ENCODE results near the gene SEZ6L. TPM values are rescaled to one million over a fixed set of nuclear protein-coding genes. Genes with fewer than 3 reads are reported as not detected.

Gene SEZ6L
- total RNA-seq, 2 experiments from 2014 or later = 0.05 TPM; not detected in 1

DNA sequence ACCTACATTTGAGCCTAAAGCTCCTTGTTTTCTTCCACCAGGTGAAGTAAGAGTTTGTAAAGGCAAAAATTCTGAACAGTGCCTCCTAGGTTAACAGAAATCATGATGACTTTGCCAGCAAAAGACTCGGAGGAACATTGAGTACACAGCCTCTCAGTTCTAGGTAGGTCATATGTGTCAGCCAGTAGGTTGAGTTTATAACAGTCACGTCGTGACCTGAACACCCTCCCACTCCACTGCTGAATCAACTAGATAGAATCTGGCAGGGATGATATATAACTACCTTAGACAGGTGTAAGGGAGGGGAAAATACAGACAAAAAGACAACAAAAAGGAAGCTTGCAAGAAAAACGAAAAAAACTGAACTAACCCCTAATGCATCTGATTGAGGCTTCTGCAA is 247.0 kb downstream of the SEZ6L start:
- intact Hi-C loops (cut with DNase I, micrococcal nuclease) = no loop called here
- Histone ChIP-seq H3K4me3 (ENCODE audit: low read length) (no peak overlapping the region), H3K27me3 (ENCODE audit: control insufficient read depth in 1 of 2, insufficient read depth in 2 of 2, low read length in 2 of 2) (peaks cover 0 to 9% of the 10 kb centered on the region in 2 experiments), H3K27ac (ENCODE audit: low read depth in 1 of 2, low read length in 2 of 2) (no peak overlapping the region), H3K9me3 (ENCODE audit: control insufficient read depth in 1 of 2, insufficient read depth in 1 of 2, low read length in 2 of 2) (no peaks in the 10 kb centered on the region), H3K36me3 (ENCODE audit: insufficient read depth, low read length) (no peaks in the 10 kb centered on the region), H3K4me1 (ENCODE audit: insufficient read depth, low read length) (no peaks in the 10 kb centered on the region)
- ATAC-seq (ENCODE audit: poor library complexity) = no peak
- H3K4me3 Mint-ChIP-seq = no peak overlapping the region
- no peak for DNase-seq
- no peaks in the 10 kb centered on the region for H3K36me3 Mint-ChIP-seq (ENCODE audit: low read depth)
- H3K27ac Mint-ChIP-seq = no peak overlapping the region
- H3K4me1 Mint-ChIP-seq (ENCODE audit: low read depth) = no peaks in the 10 kb centered on the region
- CTCF ChIA-PET = no interaction called here
- no peaks in the 10 kb centered on the region for H3K9me3 Mint-ChIP-seq
- peaks cover 22% of the 10 kb centered on the region for H3K27me3 Mint-ChIP-seq
- TF ChIP-seq, protein P1, sequence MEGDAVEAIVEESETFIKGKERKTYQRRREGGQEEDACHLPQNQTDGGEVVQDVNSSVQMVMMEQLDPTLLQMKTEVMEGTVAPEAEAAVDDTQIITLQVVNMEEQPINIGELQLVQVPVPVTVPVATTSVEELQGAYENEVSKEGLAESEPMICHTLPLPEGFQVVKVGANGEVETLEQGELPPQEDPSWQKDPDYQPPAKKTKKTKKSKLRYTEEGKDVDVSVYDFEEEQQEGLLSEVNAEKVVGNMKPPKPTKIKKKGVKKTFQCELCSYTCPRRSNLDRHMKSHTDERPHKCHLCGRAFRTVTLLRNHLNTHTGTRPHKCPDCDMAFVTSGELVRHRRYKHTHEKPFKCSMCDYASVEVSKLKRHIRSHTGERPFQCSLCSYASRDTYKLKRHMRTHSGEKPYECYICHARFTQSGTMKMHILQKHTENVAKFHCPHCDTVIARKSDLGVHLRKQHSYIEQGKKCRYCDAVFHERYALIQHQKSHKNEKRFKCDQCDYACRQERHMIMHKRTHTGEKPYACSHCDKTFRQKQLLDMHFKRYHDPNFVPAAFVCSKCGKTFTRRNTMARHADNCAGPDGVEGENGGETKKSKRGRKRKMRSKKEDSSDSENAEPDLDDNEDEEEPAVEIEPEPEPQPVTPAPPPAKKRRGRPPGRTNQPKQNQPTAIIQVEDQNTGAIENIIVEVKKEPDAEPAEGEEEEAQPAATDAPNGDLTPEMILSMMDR (IDR thresholded peaks at IDR 0.05) = no peak
- POLR2A ChIA-PET = no interaction called here

DNA sequence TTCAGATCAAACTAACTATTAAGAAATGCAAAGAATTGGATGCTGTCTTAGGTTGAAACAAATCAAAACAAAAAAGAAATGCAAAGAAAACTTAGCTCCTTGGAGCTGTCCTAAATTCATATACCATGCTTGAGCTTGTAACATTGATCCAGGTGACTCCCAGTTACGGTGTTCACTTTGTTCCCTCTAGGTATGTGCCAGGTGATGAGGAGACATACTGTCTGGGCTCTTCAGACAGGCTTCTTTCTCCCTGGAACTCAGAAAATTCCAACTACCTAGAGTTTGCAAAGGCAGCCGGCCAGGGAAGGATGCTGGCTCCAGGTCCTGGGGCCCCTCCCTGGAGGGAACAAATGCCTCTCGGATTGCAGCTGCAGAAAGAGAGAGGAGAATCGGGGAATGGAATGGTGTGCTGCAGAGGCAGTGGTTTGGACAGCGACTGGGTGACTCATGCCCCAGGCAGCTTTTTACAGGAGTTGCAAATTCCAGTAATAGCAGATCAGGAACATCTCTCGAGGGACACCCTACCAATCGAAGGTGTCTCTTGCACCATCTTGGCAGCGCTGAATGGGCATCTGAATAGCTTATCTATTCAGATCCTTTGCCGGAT is 247.5 kb downstream of the SEZ6L start:
- H3K27ac Mint-ChIP-seq = no peak overlapping the region
- Histone ChIP-seq H3K4me1 (ENCODE audit: insufficient read depth, low read length) (no peaks in the 10 kb centered on the region), H3K36me3 (ENCODE audit: insufficient read depth, low read length) (no peaks in the 10 kb centered on the region), H3K27ac (ENCODE audit: low read depth in 1 of 2, low read length in 2 of 2) (no peak overlapping the region), H3K4me3 (ENCODE audit: low read length) (no peak overlapping the region), H3K27me3 (ENCODE audit: control insufficient read depth in 1 of 2, insufficient read depth in 2 of 2, low read length in 2 of 2) (peaks cover 0 to 9% of the 10 kb centered on the region in 2 experiments), H3K9me3 (ENCODE audit: control insufficient read depth in 1 of 2, insufficient read depth in 1 of 2, low read length in 2 of 2) (no peaks in the 10 kb centered on the region)
- DNase-seq = no peak
- H3K36me3 Mint-ChIP-seq (ENCODE audit: low read depth) = no peaks in the 10 kb centered on the region
- no peaks in the 10 kb centered on the region for H3K9me3 Mint-ChIP-seq
- ChIA-PET CTCF (no interaction called here), POLR2A (no interaction called here)
- no peak for ATAC-seq (ENCODE audit: poor library complexity)
- no peak overlapping the region for H3K4me3 Mint-ChIP-seq
- intact Hi-C loops (cut with DNase I, micrococcal nuclease) = no loop called here
- TF ChIP-seq, protein P1 (IDR thresholded peaks at IDR 0.05) = no peak
- no peaks in the 10 kb centered on the region for H3K4me1 Mint-ChIP-seq (ENCODE audit: low read depth)
- peaks cover 22% of the 10 kb centered on the region for H3K27me3 Mint-ChIP-seq

DNA sequence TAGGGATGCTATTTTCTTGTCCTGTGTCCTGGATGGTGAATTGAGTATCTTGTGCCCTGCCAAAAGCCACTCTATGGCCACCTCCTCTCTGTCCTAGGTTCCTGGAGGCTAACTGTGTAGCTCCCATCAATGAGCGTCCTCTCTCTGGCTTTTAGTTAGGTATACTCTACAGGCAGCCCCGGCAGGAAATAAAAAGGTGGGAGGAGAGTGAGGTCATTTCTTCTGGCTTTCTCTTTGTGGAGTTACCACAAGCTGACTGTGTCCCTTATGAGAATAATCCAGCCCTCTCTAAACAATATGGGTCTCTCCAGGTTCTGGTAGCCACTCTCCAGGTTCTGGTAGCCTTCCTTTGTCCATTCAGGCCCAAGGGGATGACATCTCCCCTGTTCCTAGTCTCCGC is 248.1 kb downstream of the SEZ6L start:
- Histone ChIP-seq H3K27ac (ENCODE audit: low read depth in 1 of 2, low read length in 2 of 2) (no peak overlapping the region), H3K4me1 (ENCODE audit: insufficient read depth, low read length) (no peaks in the 10 kb centered on the region), H3K9me3 (ENCODE audit: control insufficient read depth in 1 of 2, insufficient read depth in 1 of 2, low read length in 2 of 2) (no peaks in the 10 kb centered on the region), H3K36me3 (ENCODE audit: insufficient read depth, low read length) (no peaks in the 10 kb centered on the region), H3K27me3 (ENCODE audit: control insufficient read depth in 1 of 2, insufficient read depth in 2 of 2, low read length in 2 of 2) (peaks cover 0 to 5% of the 10 kb centered on the region in 2 experiments), H3K4me3 (ENCODE audit: low read length) (no peak overlapping the region)
- ATAC-seq (ENCODE audit: poor library complexity) (no peak), DNase-seq (no peak)
- no peak overlapping the region for H3K4me3 Mint-ChIP-seq
- H3K9me3 Mint-ChIP-seq = no peaks in the 10 kb centered on the region
- ChIA-PET POLR2A (no interaction called here), CTCF (no interaction called here)
- peaks cover 22% of the 10 kb centered on the region for H3K27me3 Mint-ChIP-seq
- no peak overlapping the region for H3K27ac Mint-ChIP-seq
- no peaks in the 10 kb centered on the region for H3K4me1 Mint-ChIP-seq (ENCODE audit: low read depth)
- TF ChIP-seq, protein P1 (IDR thresholded peaks at IDR 0.05) = no peak
- no peaks in the 10 kb centered on the region for H3K36me3 Mint-ChIP-seq (ENCODE audit: low read depth)
- intact Hi-C loops (cut with DNase I, micrococcal nuclease) = no loop called here

All from CD4-positive, alpha-beta T cell (primary cell).